Caco-2 (cell line): ENCODE data around the gene RBM4. TPM values are rescaled to one million over a fixed set of nuclear protein-coding genes. Genes with fewer than 3 reads are reported as not detected.

Experiments
- total RNA-seq: library from RNA; stranded (reverse); gene quantifications from 2 replicates; pipeline ENCODE4 v1.2.3, GENCODE V29; 2022

The RBM4 gene
- total RNA-seq, 1 experiment from 2014 or later = 257 TPM

Other genes with a start within 250 kb of the RBM4 start
- gene NPAS4, start 217.7 kb upstream of the RBM4 start, total RNA-seq = not detected in 2 replicates
- gene MRPL11, start 199.9 kb upstream of the RBM4 start, total RNA-seq = 201 and 206 TPM in 2 replicates
- 21.0 and 21.1 TPM in 2 replicates for gene PELI3, start 171.8 kb upstream of the RBM4 start, total RNA-seq
- 106 TPM in 2 replicates for gene DPP3, start 158.3 kb upstream of the RBM4 start, total RNA-seq
- gene BBS1, start 128.1 kb upstream of the RBM4 start, total RNA-seq = 47.1 and 50.0 TPM in 2 replicates
- gene ZDHHC24, start 92.7 kb upstream of the RBM4 start, total RNA-seq = 25.1 and 26.9 TPM in 2 replicates
- gene ACTN3, start 91.8 kb upstream of the RBM4 start, total RNA-seq = 0.16 TPM in 1 of 2 replicates, not detected in the other
- not detected in 2 replicates for gene CTSF, start 70.1 kb upstream of the RBM4 start, total RNA-seq
- gene CCDC87, start 45.6 kb upstream of the RBM4 start, total RNA-seq = 1.0 TPM in 2 replicates
- 52.9 and 54.0 TPM in 2 replicates for gene CCS, start 45.5 kb upstream of the RBM4 start, total RNA-seq
- gene RBM14, start 22.1 kb upstream of the RBM4 start, total RNA-seq = 160 and 173 TPM in 2 replicates
- gene RBM4B, start 39.2 kb downstream of the RBM4 start, total RNA-seq = 39.8 and 45.8 TPM in 2 replicates
- 37.6 and 45.0 TPM in 2 replicates for gene SPTBN2, start 90.5 kb downstream of the RBM4 start, total RNA-seq
- 57.6 and 60.7 TPM in 2 replicates for gene RCE1, start 204.7 kb downstream of the RBM4 start, total RNA-seq
- 14.1 and 17.3 TPM in 2 replicates for gene LRFN4, start 218.4 kb downstream of the RBM4 start, total RNA-seq